HUDEP-2 (cell line): ENCODE data around the gene DGKE.
A peak's percentile ranks its signal among the peaks of the same experiment; 100 is the strongest.

Source experiments
- DNase-seq, 76 experiments: peaks; one replicate each; lab custom pipeline; 2025; ENCODE audit not compliant: unreplicated experiment in 76 of 76; lab: John Stamatoyannopoulos, UW

DGKE gene

GRCh38 chr17:56833809-56834379 lies at the start of gene DGKE, which contains the start of gene C17orf67:
DGKE (plus strand) TSS chr17:56834151; CDS start chr17:56834796, 645 bp downstream.
C17orf67 (minus strand) TSS chr17:56833920; CDS start chr17:56815810, 18,110 bp downstream.
- peak in 75 of 76 experiments; percentile 23 to 99 (median 95) for DNase-seq

GRCh38 chr17:56785405-56785804 lies 48.5 kb upstream of the DGKE start:
- no peak for DNase-seq

- DNase-seq: no peak
Measured at GRCh38 chr17:56785997-56786680, 47.8 kb upstream of the DGKE start.

GRCh38 chr17:56786989-56787482 lies 46.9 kb upstream of the DGKE start:
- no peak for DNase-seq

- no peak for DNase-seq
Measured at GRCh38 chr17:56792267-56792666, 41.7 kb upstream of the DGKE start.

- DNase-seq: no peak
Measured at GRCh38 chr17:56793531-56793930, 40.4 kb upstream of the DGKE start.

GRCh38 chr17:56793957-56794356 lies 40.0 kb upstream of the DGKE start:
- no peak for DNase-seq

GRCh38 chr17:56795221-56795865 lies 38.6 kb upstream of the DGKE start:
- no peak for DNase-seq

GRCh38 chr17:56796536-56796935 lies 37.4 kb upstream of the DGKE start:
- DNase-seq: no peak

GRCh38 chr17:56798916-56799315 lies 35.0 kb upstream of the DGKE start:
- DNase-seq: peak in 1 of 76 experiments; percentile 7

GRCh38 chr17:56801459-56802178 lies 32.3 kb upstream of the DGKE start:
- DNase-seq: no peak

GRCh38 chr17:56803071-56803470 lies 30.9 kb upstream of the DGKE start:
- DNase-seq: no peak

- DNase-seq: no peak
Measured at GRCh38 chr17:56804454-56804853, 29.5 kb upstream of the DGKE start.

- DNase-seq: no peak
Measured at GRCh38 chr17:56806949-56807348, 27.0 kb upstream of the DGKE start.

GRCh38 chr17:56807723-56808122 lies 26.2 kb upstream of the DGKE start:
- no peak for DNase-seq

- peak in 1 of 76 experiments; percentile 8 for DNase-seq
Measured at GRCh38 chr17:56808503-56808902, 25.4 kb upstream of the DGKE start.

GRCh38 chr17:56809106-56809819 lies 24.7 kb upstream of the DGKE start:
- no peak for DNase-seq

- DNase-seq: no peak
Measured at GRCh38 chr17:56809820-56810179, 24.2 kb upstream of the DGKE start.

GRCh38 chr17:56810343-56810742 lies 23.6 kb upstream of the DGKE start:
- no peak for DNase-seq
